ENCODE measurements around the gene C11orf21. TPM values are rescaled to one million over a fixed set of nuclear protein-coding genes. Genes with fewer than 3 reads are reported as not detected.

Gene C11orf21
- total and polyA plus RNA-seq, 2 experiments from 2014 or later = 1.3 to 1.8 TPM

- DNase-seq (ENCODE audit: low read depth in 1 of 2, low spot score in 1 of 2) = no peak
These were observed 38.6 kb downstream of the C11orf21 start for GRCh38 chr11:2263071-2263565.

DNA sequence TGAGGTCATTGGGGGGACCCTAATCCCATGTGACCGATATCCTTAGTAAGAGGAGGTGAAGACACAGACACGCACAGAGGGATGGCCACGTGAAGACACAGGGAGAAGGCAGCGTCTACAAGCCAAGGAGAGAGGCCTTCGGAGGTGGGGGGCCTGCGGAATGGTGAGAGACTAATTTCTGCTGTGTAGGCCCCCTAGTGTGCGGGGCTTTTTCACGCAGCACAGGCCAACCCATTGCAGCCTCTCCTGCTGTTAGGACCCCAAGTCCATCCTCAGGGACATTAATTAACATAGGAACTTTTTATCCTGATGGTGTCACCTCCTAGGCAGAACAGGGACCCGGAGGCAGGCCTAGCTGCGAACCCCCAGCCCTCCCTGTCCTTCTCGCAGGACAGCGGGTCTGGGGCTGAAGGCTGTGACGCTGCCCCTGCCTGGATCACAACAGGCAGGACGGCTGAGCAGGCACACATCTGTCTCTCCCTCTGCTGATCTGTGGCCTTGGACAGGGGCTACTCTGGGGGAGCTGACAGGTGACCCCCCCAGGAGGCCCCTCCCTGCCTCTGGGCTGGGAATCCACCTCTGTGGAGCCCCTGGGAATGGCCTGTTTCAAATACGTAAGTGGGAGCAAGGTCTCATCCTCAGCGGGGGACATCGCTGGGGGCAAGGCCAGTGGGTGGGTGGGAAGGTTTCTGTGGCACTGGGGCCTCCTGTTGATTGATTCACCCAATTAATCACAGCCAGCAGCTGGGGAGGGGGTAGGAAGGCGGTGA lies 39.2 kb downstream of the C11orf21 start:
- Histone ChIP-seq H3K36me3 (no peaks in the 10 kb centered on the region), H3K27me3 (peaks cover 32% of the 10 kb centered on the region), H3K4me3 (no peak overlapping the region), H3K9me3 (ENCODE audit: low read depth) (no peaks in the 10 kb centered on the region), H3K27ac (no peak overlapping the region), H3K4me1 (ENCODE audit: low read depth) (no peaks in the 10 kb centered on the region)
- no peak for DNase-seq (ENCODE audit: low read depth in 1 of 2, low spot score in 1 of 2)
- no peak for TF ChIP-seq CTCF (IDR thresholded peaks at IDR 0.05; ENCODE audit: low read depth, low read length)

More at GRCh38 chr11:2263071-2263565, 38.6 kb downstream of the C11orf21 start:
- Histone ChIP-seq H3K27me3 (peaks cover 39% of the 10 kb centered on the region), H3K4me1 (ENCODE audit: low read depth) (no peaks in the 10 kb centered on the region), H3K27ac (no peak overlapping the region), H3K9me3 (ENCODE audit: low read depth) (no peaks in the 10 kb centered on the region), H3K4me3 (no peak overlapping the region), H3K36me3 (no peaks in the 10 kb centered on the region)
- no peak for TF ChIP-seq CTCF (IDR thresholded peaks at IDR 0.05; ENCODE audit: low read depth, low read length)

DNA sequence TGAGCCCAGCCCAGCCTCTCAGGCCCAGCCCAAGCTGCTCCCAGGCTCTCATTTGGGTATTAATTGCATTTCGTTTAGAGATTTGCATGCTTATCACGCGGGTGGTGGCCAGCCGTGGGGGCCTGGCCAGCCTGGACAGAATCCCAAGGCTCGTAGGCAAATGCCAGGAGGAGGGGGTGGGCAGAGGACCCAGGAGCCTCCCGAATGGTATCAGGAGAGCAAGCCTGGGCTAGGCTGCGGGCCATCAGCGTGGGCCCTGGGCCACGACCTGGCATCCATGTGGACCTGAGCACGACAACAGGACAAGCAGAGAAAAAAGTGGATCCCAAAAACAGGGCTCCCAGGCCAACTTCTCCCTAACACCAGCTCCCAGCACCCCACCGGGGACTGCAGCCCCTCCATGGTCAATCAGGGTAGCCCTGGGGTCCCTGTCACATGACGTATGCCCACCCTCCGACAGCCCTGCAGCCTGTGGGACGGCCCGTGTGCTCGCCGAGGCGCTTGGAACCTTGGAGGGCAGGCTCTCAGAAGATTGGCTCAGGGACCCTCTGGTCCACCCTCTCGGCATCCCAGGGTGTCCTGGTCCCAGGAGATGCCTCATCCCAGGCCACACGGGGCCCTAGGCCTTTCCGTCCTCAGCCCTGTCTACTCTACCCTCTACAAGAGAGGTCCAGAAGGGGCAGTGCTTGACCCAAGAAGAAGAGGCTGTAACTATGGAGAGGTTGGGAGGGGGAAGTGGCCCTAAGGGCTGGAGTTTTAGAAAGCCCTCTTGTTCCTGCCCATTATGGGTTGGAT lies 40.1 kb downstream of the C11orf21 start:
- Histone ChIP-seq H3K27ac (no peak overlapping the region), H3K9me3 (ENCODE audit: low read depth) (no peaks in the 10 kb centered on the region), H3K4me3 (no peak overlapping the region), H3K27me3 (peaks cover 24% of the 10 kb centered on the region), H3K4me1 (ENCODE audit: low read depth) (no peaks in the 10 kb centered on the region), H3K36me3 (no peaks in the 10 kb centered on the region)
- no peak for TF ChIP-seq CTCF (IDR thresholded peaks at IDR 0.05; ENCODE audit: low read depth, low read length)
- no peak for DNase-seq (ENCODE audit: low read depth in 1 of 2, low spot score in 1 of 2)

DNA sequence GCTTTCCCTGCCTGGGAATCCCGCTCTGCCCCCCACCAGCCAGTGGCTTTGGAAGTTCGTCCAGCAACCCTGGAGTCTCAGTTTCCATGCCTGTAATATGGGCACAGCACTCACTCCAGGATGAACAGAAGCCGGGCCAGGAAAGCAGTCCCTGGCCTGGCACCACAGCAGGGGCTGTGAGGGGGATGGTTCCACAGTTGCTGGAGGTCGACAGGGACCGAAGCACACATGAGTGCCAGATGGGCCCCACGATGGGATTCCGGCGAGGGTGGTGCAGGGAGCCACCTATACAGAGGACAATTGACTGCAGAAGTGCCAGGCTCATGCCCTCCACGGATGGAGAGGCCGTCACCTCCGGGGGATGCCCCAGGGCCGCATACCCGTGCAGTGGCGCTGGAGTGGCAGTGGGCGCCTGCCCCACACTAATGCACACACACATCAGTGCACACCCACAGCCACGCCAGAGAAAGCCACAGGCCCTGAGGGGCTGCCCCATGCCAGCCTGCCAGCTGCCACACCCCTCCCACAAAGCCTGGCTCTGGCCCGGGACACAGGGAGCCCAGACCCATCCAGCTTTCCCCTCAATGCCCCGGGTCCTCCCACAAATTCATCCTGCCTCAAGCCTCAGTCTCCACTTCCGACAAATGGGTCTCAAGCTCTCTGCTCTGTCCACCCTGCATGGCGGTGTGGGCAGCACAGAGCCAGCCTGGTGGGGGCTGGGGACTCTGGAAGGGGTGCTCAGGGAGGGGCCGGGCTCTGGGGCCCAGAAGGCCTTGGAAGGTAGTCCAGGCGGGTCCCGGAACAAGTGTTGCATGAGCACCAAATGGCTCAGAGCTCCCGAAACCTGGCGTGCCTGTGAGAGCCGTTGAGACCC lies 41.0 kb downstream of the C11orf21 start:
- no peaks in the 10 kb centered on the region for H3K4me1 ChIP-seq (ENCODE audit: low read depth)
- H3K9me3 ChIP-seq (ENCODE audit: low read depth) = no peaks in the 10 kb centered on the region

More for the DNA sequence above, 41.0 kb downstream of the C11orf21 start:
- DNase-seq (ENCODE audit: low read depth in 1 of 2, low spot score in 1 of 2) = no peak
- Histone ChIP-seq H3K27me3 (peaks cover 15% of the 10 kb centered on the region), H3K36me3 (no peaks in the 10 kb centered on the region), H3K27ac (no peak overlapping the region), H3K4me3 (no peak overlapping the region)
- no peak for TF ChIP-seq CTCF (IDR thresholded peaks at IDR 0.05; ENCODE audit: low read depth, low read length)
